Thoracic aorta (tissue), 2 donors: ENCODE data around the gene ANKFY1. TPM values are rescaled to one million over a fixed set of nuclear protein-coding genes. Genes with fewer than 3 reads are reported as not detected.

Experiments
- ATAC-seq: fragments of 150-250 bp; one replicate; pipeline ENCODE4 v1.8.0; 2017; ENCODE audit warnings: low read depth; ENCODE audit not compliant: insufficient number of reproducible peaks, low FRiP score
- DNase-seq: peaks from one replicate; pipeline ENCODE4 v3.0.0-alpha.2; 2020; ENCODE audit warnings: low spot score
- H3K27ac ChIP-seq, 2 donors: fragments of 200-600 bp; sonication (generic); 1 replicate in 1 of 2; 2 replicates in 1 of 2; pipeline ENCODE4 v1.5.1; 2016; ENCODE audit warnings: mild to moderate bottlenecking in 2 of 2, moderate library complexity in 2 of 2
- H3K27me3 ChIP-seq: fragments of 200-600 bp; sonication (generic); replicated peaks from 2 replicates; pipeline ENCODE4 v1.6.0; 2016; ENCODE audit warnings: mild to moderate bottlenecking; ENCODE audit not compliant: insufficient read depth
- H3K36me3 ChIP-seq: fragments of 200-600 bp; sonication (generic); one replicate; pipeline ENCODE4 v1.5.1; 2016
- H3K4me1 ChIP-seq, 2 donors: fragments of 200-600 bp; sonication (generic); 1 replicate in 1 of 2; 2 replicates in 1 of 2; pipeline versions ENCODE4 v1.5.1 to v1.6.0; 2016; ENCODE audit warnings: low read depth in 2 of 2, mild to moderate bottlenecking in 1 of 2; ENCODE audit not compliant: control insufficient read depth in 1 of 2
- H3K4me3 ChIP-seq: fragments of 200-600 bp; sonication (generic); 2 replicates; pipeline ENCODE4 v1.5.1; 2016; ENCODE audit warnings: mild to moderate bottlenecking
- H3K9me3 ChIP-seq: fragments of 200-600 bp; sonication (generic); 2 replicates; pipeline ENCODE4 v1.5.1; 2016
- CTCF ChIP-seq: fragments of 200-600 bp; sonication (generic); IDR thresholded peaks from one replicate; pipeline ENCODE4 v1.5.1; 2019; ENCODE audit warnings: antibody characterized with exemption
- total RNA-seq, 2 donors: library from RNA; depleted of rRNA; stranded (reverse); fragments of >200 nt; gene quantifications; one replicate each; pipeline versions ENCODE4 v1.1.0 to v1.2.3, GENCODE V29; 2016

Gene ANKFY1
- total RNA-seq, 2 donors from 2014 or later, result 36.8 to 40.4 TPM

- no peak for ATAC-seq
Measured at GRCh38 chr17:4167786-4168185, 96.0 kb downstream of the ANKFY1 start.

GRCh38 chr17:4166419-4166818, 97.4 kb downstream of the ANKFY1 start:
- H3K4me3 ChIP-seq, result no peak overlapping the region
- peaks cover 38% of the 10 kb centered on the region for H3K36me3 ChIP-seq
- no peak overlapping the region for H3K27ac ChIP-seq
- H3K27me3 ChIP-seq, result no peaks in the 10 kb centered on the region
- peaks cover 11 to 19% of the 10 kb centered on the region in 2 donors for H3K4me1 ChIP-seq
- ATAC-seq (no peak), DNase-seq (no peak)
- H3K9me3 ChIP-seq, result no peaks in the 10 kb centered on the region
- no peak for TF ChIP-seq CTCF

More at GRCh38 chr17:4167786-4168185, 96.0 kb downstream of the ANKFY1 start:
- Histone ChIP-seq H3K9me3 (no peaks in the 10 kb centered on the region), H3K27ac (no peak overlapping the region), H3K27me3 (no peaks in the 10 kb centered on the region), H3K4me3 (no peak overlapping the region), H3K36me3 (peaks cover 51% of the 10 kb centered on the region), H3K4me1 (peaks cover 0 to 5% of the 10 kb centered on the region in 2 donors)
- no peak for DNase-seq
- no peak for TF ChIP-seq CTCF

- no peak for TF ChIP-seq CTCF
- no peak for ATAC-seq
- no peaks in the 10 kb centered on the region for H3K27me3 ChIP-seq
- no peaks in the 10 kb centered on the region for H3K9me3 ChIP-seq
- no peak overlapping the region for H3K4me3 ChIP-seq
- no peak for DNase-seq
- no peak overlapping the region for H3K27ac ChIP-seq
- peaks cover 29% of the 10 kb centered on the region for H3K36me3 ChIP-seq
- H3K4me1 ChIP-seq, result peaks cover 12 to 28% of the 10 kb centered on the region in 2 donors
Measured at GRCh38 chr17:4165301-4166010, 98.3 kb downstream of the ANKFY1 start.

DNA sequence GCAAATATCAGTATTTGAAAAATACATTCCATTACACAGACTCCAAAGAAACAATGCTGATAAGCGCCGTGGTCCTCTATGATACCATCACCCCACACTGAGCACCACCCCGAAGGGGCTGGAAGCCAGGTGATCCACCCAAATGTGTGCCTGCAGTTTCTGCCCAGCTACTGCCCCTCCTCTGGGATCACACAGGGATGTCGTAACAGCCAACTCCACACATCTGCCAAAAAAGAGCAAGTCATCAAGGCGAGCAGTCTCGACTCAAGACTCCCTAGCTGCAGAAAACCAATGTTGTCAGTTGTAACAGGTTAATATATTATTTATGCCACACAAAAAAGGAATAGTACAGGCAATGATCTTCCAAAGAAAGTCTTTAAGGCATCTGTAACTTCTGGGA, 99.8 kb downstream of the ANKFY1 start:
- no peaks in the 10 kb centered on the region for H3K27me3 ChIP-seq
- no peak for ATAC-seq
- H3K9me3 ChIP-seq, result no peaks in the 10 kb centered on the region
- peaks cover 14% of the 10 kb centered on the region for H3K36me3 ChIP-seq
- peak overlapping the region in 1 of 2 donors; percentile 24 for H3K27ac ChIP-seq
- DNase-seq, result no peak
- H3K4me1 ChIP-seq, result peaks cover 12 to 28% of the 10 kb centered on the region in 2 donors
- no peak overlapping the region for H3K4me3 ChIP-seq
- TF ChIP-seq CTCF, result no peak

DNA sequence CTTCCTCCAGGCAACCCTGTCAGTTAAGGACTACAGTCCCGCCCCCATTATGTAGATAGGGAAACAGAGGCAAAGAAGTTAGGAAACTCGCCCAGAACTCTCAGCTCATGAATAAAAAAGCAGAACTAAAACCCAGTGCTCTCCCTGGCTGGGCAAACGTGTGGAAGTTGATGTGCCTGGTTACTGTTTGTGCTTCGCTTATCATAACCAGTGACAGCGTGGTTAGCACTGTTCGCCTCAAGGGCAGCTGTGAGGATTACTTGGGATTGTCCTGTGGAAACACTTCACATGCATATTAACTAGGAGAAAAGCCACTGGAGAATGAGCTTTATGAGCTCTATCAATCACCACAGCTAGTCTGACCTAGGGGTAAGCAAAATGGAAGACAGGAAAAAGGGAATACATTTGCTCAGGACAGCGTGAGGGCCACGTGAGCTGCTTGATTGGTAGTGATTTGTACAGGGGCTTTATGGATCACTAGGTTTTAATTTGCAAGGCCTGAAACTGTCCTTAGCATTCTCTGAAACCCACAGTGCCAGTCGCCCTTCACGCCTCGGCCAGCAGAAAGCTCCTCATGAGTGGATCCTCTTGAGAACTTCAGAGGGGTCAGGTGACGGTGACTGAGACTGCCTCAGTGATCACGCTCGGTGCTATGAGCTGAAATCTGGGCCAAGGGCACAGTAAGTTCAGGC, 100.9 kb downstream of the ANKFY1 start:
- H3K9me3 ChIP-seq, result no peaks in the 10 kb centered on the region
- TF ChIP-seq CTCF, result no peak
- peak overlapping the region; percentile 77 to 82 for H3K27ac ChIP-seq
- H3K4me3 ChIP-seq, result no peak overlapping the region
- peaks cover 12 to 28% of the 10 kb centered on the region in 2 donors for H3K4me1 ChIP-seq
- no peak for DNase-seq
- ATAC-seq, result no peak
- H3K27me3 ChIP-seq, result no peaks in the 10 kb centered on the region
- peaks cover 10% of the 10 kb centered on the region for H3K36me3 ChIP-seq
